GM19238 (cell line): ENCODE measurements around the gene CCDC201.

Experiments
- DNase-seq: peaks from one replicate; pipeline ENCODE4 v3.0.0; 2011; ENCODE audit warnings: low spot score; ENCODE audit not compliant: insufficient read length

CCDC201 gene

DNA sequence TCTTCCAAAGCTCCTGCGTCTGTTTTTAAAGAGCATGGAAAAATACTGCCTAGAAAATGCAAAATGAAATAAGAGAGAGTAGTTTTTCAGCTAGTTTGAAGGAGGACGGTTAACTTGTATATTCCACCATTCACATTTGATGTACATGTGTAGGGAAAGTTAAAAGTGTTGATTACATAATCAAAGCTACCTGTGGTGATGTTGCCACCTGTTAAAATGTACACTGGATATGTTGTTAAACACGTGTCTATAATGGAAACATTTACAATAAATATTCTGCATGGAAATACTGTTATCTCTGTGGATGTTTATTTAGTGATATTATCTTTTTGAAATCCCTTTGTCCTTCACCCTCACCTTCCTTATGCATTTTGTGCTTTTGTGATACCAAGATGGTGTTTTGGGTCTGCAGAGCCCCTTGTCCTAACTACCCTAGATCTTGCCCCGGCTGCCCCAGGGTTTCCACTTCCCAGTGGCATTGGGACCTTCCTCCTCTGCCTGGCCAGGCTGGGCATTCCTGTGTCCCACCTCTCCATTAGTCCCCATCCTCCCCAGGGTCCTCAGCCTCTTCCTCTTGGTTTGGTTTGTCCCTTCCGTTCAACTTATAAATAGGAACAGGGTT lies 20.6 kb upstream of the CCDC201 start:
- no peak for DNase-seq

DNA sequence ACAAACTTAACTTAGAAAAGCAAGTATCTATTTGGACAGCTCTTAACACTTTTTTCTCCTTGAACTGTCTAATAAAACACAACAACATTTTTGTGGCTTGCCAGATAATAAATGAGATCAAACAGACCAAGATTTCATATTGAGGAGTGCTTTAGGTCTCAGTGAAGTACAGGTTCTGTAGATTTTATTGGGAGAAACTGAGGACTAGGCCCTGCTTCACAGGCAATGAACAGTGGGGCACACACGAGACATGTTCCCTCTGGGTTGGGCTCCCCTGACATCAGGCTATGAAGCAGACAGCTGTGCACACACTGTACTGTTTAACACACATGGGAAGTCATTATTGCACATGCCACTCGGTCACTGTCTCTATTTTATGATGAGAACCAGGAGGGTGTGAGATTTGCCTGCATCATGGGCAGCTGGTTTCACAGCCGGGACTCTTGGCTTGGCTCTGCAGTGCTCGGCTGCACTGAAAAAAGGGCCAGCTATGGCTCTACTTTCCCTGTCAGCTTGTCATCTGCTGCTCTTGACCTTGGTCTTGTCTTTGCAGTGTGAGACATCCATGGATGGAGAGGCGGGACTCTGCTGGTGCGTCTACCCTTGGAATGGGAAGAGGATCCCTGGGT lies 19.6 kb upstream of the CCDC201 start:
- no peak for DNase-seq

- no peak for DNase-seq
Measured at GRCh38 chr7:45891462-45892402, 18.9 kb upstream of the CCDC201 start.

DNA sequence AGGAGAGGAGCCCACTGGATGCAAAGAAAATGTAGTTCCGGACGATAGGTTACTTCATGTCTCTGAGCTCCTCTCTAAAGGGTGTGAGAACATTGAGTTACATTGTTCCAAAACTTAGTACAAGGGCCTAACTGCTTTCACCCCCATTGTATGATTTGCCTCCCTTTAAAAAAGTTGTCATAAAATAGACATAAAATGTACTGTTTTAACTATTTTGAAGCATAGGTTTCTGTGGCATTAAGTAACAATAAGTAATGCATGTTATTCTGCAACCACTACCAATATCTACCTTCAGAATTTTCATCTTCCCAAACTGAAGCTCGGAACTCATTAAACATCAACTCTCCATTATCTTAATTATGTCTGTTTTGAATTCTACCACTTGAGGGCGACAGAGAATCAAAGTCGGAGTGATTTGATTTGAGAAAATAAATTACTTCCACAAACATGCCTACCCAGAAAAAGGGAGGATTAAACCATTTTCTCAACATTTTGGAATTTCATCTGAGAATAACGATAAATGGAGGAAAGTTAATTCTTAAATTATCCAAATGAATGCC lies 18.1 kb upstream of the CCDC201 start:
- DNase-seq: no peak

- DNase-seq: no peak
Measured at GRCh38 chr7:45890125-45890901, 17.4 kb upstream of the CCDC201 start.

- no peak for DNase-seq
Measured at GRCh38 chr7:45889367-45890067, 16.6 kb upstream of the CCDC201 start.

GRCh38 chr7:45888993-45889366 lies 16.1 kb upstream of the CCDC201 start:
- no peak for DNase-seq

- no peak for DNase-seq
Measured at GRCh38 chr7:45888185-45888992, 15.5 kb upstream of the CCDC201 start, which contains the start of gene IGFBP1. Gene IGFBP1 (plus strand): TSS chr7:45888488. CDS start chr7:45888653, 165 bp downstream.

- DNase-seq: no peak
Measured at GRCh38 chr7:45886931-45887667, 14.2 kb upstream of the CCDC201 start.

DNA sequence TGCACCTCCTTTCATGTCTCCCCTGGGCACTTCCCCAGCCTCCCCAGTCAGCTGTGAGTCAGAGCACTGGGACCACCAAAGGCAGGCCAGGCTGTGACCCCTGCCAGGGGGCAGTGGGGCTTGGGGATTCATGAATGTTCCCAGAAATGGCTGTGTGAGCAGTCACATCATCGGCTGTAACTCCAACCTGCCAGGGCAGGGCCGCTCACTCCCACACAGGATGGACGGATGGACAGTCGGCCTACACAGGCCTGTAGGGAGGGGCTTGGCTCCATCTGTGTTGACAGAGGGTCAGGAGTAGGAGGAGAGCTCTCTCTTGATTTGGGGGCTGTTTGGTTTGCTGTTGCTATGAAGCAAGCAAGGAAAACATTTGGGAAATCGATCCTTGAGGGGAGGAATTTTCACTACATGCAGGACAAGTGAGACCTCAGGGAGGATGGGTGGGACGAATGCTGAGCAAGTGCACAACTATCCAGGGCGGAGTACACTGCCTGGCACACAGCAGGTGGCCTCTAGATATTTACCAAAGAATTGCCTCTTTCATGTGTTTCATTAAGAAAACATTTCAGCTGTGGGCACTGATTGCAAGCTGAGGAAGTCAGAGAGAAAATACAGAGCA lies 12.5 kb upstream of the CCDC201 start:
- DNase-seq: no peak

- no peak for DNase-seq
Measured at GRCh38 chr7:45884136-45884535, 11.3 kb upstream of the CCDC201 start.

DNA sequence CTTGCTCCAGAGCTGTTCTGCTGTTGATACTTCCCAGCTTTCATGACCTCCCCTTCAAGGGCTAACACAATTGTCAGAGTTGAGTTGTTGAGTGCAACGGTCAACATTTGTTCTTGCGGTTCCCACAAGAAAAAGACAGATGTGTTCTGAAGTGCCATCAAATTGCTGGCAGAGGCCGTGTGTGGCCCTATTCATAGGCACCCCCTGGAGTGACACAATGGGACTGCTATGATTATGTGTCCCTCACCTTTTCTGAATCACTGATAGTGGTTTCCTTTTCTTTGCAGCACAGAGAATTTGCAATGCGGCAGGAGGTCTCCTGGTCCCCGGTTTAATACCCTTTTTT lies 9.6 kb upstream of the CCDC201 start:
- DNase-seq: no peak

GRCh38 chr7:45881759-45882464 lies 9.0 kb upstream of the CCDC201 start:
- DNase-seq: no peak

GRCh38 chr7:45881280-45881758 lies 8.4 kb upstream of the CCDC201 start:
- DNase-seq: no peak

DNA sequence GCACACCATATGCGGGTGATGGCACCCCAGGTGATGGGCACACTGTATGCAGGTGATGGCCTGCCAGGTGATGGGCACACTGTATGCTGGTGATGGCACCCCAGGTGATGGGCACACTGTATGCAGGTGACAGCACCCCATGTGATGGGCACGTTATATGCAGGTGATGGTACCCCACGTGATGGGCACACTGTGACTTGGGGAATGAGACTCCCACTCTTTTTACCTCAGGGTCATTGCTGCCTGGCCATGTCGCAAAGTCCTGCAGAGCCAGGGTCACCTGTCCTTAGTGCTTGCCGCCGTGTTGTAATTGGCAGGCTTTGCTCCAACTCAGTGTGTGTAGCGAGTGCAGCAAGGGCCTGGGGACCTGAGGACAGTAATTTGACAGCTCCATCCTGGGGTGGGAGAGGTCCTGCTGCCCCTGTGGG lies 7.6 kb upstream of the CCDC201 start:
- DNase-seq: no peak

- DNase-seq: no peak
Measured at GRCh38 chr7:45878457-45879144, 5.7 kb upstream of the CCDC201 start.

DNA sequence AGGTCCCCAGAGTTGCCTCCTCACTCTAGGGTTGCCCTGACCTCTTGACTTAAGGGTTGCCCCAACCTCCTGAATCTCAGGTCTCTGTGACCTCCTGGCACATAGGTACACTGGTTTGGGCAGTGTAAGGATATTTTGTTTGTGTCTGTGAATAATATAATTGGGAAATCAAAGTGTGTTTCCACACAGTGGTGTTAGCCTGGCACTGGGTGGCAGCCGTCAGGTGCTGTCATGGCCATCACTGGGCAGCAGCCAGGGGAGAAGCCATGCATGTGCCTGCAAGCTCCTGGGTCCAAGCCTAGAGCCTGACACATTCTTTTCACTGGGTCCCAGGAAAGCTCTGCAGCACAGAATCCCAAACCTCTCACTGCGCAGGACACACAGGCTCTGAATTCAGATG lies 3.6 kb upstream of the CCDC201 start:
- DNase-seq: no peak
